BLaER1 treated with 17β-estradiol and CSF1 and Interleukin-3, amounts not matched to agents 10 nM and 100 nM (cell line): Measurements from ENCODE around the gene CA11.
A peak's percentile ranks its signal among the peaks of the same experiment; 100 is the strongest.
"Not testable (repeated sequence)": the region's sequence is repeated elsewhere in the genome, so short reads cannot be mapped to it uniquely, and the experiment has no call there.

Source experiments
- H3K27ac ChIP-seq, 11 experiments: shearing (Covaris generic); formaldehyde crosslinking; 2 replicates each; pipeline ENCODE4 v1.8.1; 2022
- H3K27me3 ChIP-seq, 11 experiments: shearing (Covaris generic); formaldehyde crosslinking; 2 replicates each; pipeline ENCODE4 v1.8.1; 2022
- H3K36me3 ChIP-seq, 11 experiments: shearing (Covaris generic); formaldehyde crosslinking; 2 replicates each; pipeline ENCODE4 v1.8.1; 2022
- H3K4me1 ChIP-seq, 10 experiments: shearing (Covaris generic); formaldehyde crosslinking; 2 replicates each; pipeline ENCODE4 v1.8.1; 2022
- H3K4me2 ChIP-seq, 11 experiments: shearing (Covaris generic); formaldehyde crosslinking; 2 replicates each; pipeline ENCODE4 v1.8.1; 2022
- H3K4me3 ChIP-seq, 10 experiments: shearing (Covaris generic); formaldehyde crosslinking; 2 replicates each; pipeline ENCODE4 v1.8.1; 2022
- H3K9ac ChIP-seq, 11 experiments: shearing (Covaris generic); formaldehyde crosslinking; 2 replicates each; pipeline ENCODE4 v1.8.1; 2022
- H3K9me3 ChIP-seq, 11 experiments: shearing (Covaris generic); formaldehyde crosslinking; replicated peaks in 1 of 11; 2 replicates each; pipeline ENCODE4 v1.8.1; 2022
- H4K20me1 ChIP-seq, 11 experiments: shearing (Covaris generic); formaldehyde crosslinking; 2 replicates each; pipeline ENCODE4 v1.8.1; 2022
- Cebpa-rat ChIP-seq, 11 experiments: shearing (Covaris generic); IDR thresholded peaks; 2 replicates each; pipeline ENCODE4 v1.8.1; 2022

CA11 gene

DNA sequence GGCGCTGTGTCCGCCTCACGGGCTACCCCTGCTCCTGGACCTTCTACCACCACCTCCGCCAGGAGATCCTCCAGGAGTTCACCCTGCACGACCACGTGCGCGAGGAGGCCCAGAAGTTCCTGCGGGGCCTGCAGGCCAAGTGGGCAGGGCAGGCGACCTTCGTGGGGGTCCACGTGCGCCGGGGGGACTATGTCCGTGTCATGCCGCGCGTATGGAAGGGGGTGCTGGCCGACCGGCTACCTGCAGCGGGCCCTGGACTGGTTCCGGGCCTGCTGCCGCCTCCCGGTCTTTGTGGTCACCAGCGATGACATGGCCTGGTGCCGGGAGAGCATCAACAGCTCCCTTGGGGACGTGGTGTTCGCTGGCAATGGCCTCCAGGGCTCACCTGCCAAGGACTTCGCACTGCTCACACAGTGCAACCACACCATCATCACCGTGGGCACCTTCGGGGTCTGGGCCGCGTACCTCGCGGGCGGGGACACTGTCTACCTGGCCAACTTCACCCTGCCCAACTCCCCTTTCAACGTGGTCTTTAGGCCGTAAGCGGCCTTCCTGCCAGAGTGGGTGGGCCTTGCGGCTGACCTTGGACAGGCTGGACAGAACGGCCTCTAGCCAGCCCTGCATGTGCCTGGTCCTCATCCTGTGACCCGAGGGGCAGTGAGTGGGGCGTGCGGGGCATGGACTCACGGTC lies 34.6 kb upstream of the CA11 start:
- no peak for TF ChIP-seq Cebpa-rat (IDR thresholded peaks at IDR 0.05)

DNA sequence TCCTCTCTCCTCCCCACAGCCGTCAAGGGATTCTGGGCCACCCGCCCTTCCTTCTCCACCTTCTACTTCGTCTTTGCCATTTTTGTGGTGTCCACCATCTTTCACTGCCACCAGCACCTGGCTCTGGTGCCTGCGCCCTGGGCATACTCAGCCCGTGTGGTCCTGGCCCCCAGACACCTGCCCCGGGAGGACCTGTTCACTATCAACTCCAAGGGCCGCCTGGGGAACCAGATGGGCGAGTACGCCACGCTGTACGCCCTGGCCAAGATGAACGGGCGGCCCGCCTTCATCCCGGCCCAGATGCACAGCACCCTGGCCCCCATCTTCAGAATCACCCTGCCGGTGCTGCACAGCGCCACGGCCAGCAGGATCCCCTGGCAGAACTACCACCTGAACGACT lies 34.0 kb upstream of the CA11 start:
- H3K4me2 ChIP-seq = peak overlapping the region; percentile 80 to 98 (median 92); a peak in 20 of 22 replicates
- H3K27ac ChIP-seq = peak overlapping the region in 1 of 11 experiments; percentile 79; a peak in 1 of 22 replicates
- peaks cover 38 to 79% (median 61%) of the 10 kb centered on the region in 10 experiments for H3K4me1 ChIP-seq
- not testable (repeated sequence) for H3K4me3 ChIP-seq, H4K20me1 ChIP-seq, H3K36me3 ChIP-seq, H3K27me3 ChIP-seq, H3K9me3 ChIP-seq, H3K9ac ChIP-seq

More for the DNA sequence above, 34.6 kb upstream of the CA11 start:
- Histone ChIP-seq H3K4me3 (peak overlapping the region in 2 of 10 experiments; percentile 15 to 19; a peak in 2 of 20 replicates), H4K20me1 (no peaks in the 10 kb centered on the region; a peak in 1 of 22 replicates), H3K9ac (peak overlapping the region; percentile 20 to 65 (median 52); a peak in 16 of 22 replicates), H3K9me3 (no peaks in the 10 kb centered on the region), H3K4me2 (peak overlapping the region; percentile 80 to 98 (median 92)), H3K27me3 (no peaks in the 10 kb centered on the region), H3K4me1 (peaks cover 32 to 79% (median 60%) of the 10 kb centered on the region in 10 experiments), H3K36me3 (no peaks in the 10 kb centered on the region), H3K27ac (peak overlapping the region; percentile 52 to 79 (median 65); a peak in 20 of 22 replicates)

DNA sequence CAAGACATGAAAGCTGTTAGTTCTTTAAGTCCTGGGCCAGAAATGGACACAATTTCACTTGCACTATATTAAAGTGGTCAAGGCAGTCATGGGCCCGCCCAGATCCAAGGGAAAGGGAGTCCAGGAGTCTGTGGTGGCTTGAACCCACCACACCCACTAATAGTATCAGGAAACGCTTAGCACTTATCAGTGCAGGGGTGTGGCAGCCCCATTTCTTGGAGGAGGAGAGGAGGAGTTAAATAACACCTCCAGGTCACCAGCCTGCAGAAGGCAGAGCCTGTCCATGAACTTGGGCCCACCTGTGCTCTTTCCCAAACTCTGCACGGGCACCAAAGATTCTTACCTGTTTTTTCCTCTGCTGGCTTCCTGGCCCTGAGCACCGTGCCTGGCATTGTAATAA lies 32.2 kb upstream of the CA11 start:
- no peak overlapping the region for H3K27ac ChIP-seq
- H3K27me3 ChIP-seq = no peaks in the 10 kb centered on the region
- H3K36me3 ChIP-seq = no peaks in the 10 kb centered on the region
- H3K9me3 ChIP-seq = no peaks in the 10 kb centered on the region
- no peak for TF ChIP-seq Cebpa-rat (IDR thresholded peaks at IDR 0.05)
- H3K4me3 ChIP-seq = no peak overlapping the region
- peaks cover 36 to 74% (median 59%) of the 10 kb centered on the region in 10 experiments for H3K4me1 ChIP-seq
- no peaks in the 10 kb centered on the region; a peak in 1 of 22 replicates for H4K20me1 ChIP-seq
- no peak overlapping the region for H3K9ac ChIP-seq
- H3K4me2 ChIP-seq = peak overlapping the region in 8 of 11 experiments; percentile 3 to 51 (median 30); a peak in 9 of 22 replicates

- Histone ChIP-seq H3K27me3 (no peaks in the 10 kb centered on the region), H3K9me3 (no peaks in the 10 kb centered on the region), H4K20me1 (no peaks in the 10 kb centered on the region; a peak in 1 of 22 replicates), H3K27ac (no peak overlapping the region), H3K4me1 (peaks cover 29 to 67% (median 48%) of the 10 kb centered on the region in 10 experiments), H3K36me3 (no peaks in the 10 kb centered on the region), H3K4me2 (no peak overlapping the region; a peak in 1 of 22 replicates), H3K9ac (no peak overlapping the region; a peak in 1 of 22 replicates), H3K4me3 (no peak overlapping the region)
- TF ChIP-seq Cebpa-rat (IDR thresholded peaks at IDR 0.05) = peak in 1 of 11 experiments; percentile 29; a peak in 1 of 22 replicates
These were observed 30.9 kb upstream of the CA11 start for GRCh38 chr19:48676887-48677286.

- peaks cover 25 to 64% (median 45%) of the 10 kb centered on the region in 10 experiments for H3K4me1 ChIP-seq
- no peaks in the 10 kb centered on the region for H3K9me3 ChIP-seq
- no peak overlapping the region; a peak in 1 of 22 replicates for H3K4me2 ChIP-seq
- H3K4me3 ChIP-seq = no peak overlapping the region
- no peaks in the 10 kb centered on the region for H3K36me3 ChIP-seq
- H3K27ac ChIP-seq = no peak overlapping the region
- no peak overlapping the region; a peak in 1 of 22 replicates for H3K9ac ChIP-seq
- H4K20me1 ChIP-seq = no peaks in the 10 kb centered on the region; a peak in 1 of 22 replicates
- no peaks in the 10 kb centered on the region for H3K27me3 ChIP-seq
- no peak for TF ChIP-seq Cebpa-rat (IDR thresholded peaks at IDR 0.05)
These were observed 30.5 kb upstream of the CA11 start for GRCh38 chr19:48676487-48676886.

GRCh38 chr19:48674921-48675824 lies 29.2 kb upstream of the CA11 start:
- Histone ChIP-seq H3K4me3 (no peak overlapping the region), H3K27ac (peak overlapping the region in 10 of 11 experiments; percentile 5 to 54 (median 31); a peak in 15 of 22 replicates), H3K36me3 (no peaks in the 10 kb centered on the region), H3K4me2 (peak overlapping the region; percentile 6 to 77 (median 45); a peak in 21 of 22 replicates), H3K27me3 (no peaks in the 10 kb centered on the region), H4K20me1 (no peaks in the 10 kb centered on the region), H3K4me1 (peaks cover 12 to 50% (median 32%) of the 10 kb centered on the region in 10 experiments), H3K9ac (peak overlapping the region in 7 of 11 experiments; percentile 10 to 54 (median 41); a peak in 10 of 22 replicates), H3K9me3 (no peaks in the 10 kb centered on the region)
- no peak for TF ChIP-seq Cebpa-rat (IDR thresholded peaks at IDR 0.05)

DNA sequence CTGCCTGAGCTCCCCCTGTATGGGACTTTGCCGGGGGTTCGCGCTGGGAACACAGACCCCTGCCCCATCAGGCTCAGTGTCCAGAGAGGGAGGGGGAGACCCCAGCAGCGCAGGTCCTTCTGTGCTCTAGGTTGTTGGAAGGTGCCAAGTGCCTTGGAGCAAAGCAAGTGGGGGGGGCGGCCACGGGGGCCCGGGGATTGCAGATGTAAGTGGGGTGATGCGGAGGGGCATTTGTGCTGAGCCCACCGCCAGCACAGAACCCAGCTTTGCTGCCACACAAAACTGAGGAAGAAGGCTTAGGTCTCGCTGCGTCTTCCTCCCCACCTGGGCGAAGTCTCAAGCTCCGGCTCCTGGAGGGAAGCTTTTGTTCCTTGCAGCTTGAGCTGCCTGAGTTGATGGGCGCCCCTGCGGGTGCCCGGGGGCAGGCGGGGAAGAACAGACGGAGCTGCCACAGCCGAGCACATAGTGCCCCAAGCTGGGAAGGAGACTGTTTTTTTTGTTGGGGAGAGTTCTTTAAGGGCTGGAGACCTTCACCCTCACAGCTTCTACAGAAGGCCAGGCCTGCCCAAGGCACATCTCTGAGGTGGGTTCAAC lies 28.3 kb upstream of the CA11 start:
- Histone ChIP-seq H3K9ac (peak overlapping the region in 2 of 11 experiments; percentile 42 to 53; a peak in 2 of 22 replicates), H3K4me2 (peak overlapping the region in 9 of 11 experiments; percentile 6 to 77 (median 45); a peak in 13 of 22 replicates), H3K4me1 (peaks cover 12 to 42% (median 26%) of the 10 kb centered on the region in 10 experiments; a peak in 19 of 20 replicates), H3K9me3 (no peaks in the 10 kb centered on the region), H3K27me3 (no peaks in the 10 kb centered on the region), H3K36me3 (no peaks in the 10 kb centered on the region), H3K27ac (peak overlapping the region in 8 of 11 experiments; percentile 5 to 54 (median 40); a peak in 8 of 22 replicates), H4K20me1 (no peaks in the 10 kb centered on the region), H3K4me3 (no peak overlapping the region)
- TF ChIP-seq Cebpa-rat (IDR thresholded peaks at IDR 0.05) = no peak

DNA sequence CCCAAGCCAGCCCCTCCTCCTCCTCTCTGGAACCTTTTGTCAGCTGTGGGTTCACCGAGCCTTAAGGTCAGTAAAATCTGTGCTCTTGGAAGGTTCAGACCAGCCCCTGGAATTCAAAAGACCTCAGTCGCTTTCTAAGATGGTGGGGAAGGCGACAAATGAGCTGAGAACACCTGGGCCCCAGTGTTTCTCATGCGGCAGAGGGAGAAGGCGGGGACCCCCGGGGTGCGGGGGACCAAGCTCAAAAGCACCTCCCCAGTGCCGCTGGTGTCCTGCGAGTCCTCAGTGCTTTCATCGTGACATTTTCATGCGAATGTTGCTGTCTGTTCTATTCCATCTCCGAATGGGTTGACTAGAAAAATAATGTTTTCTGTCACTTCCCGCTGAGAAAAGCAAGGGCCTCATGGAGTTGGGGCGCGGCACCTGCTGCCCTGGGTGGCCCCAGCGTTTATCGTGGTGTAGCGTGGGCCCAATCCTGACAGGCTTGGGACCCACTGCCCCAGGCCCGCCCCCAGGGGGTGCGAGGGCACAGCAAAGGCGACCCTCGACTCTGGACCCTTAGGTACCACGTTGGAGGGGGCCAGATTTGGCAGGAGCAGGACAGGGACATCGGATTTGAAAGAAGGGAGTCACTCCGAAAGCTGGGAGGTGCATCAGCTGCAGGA lies 27.6 kb upstream of the CA11 start:
- Histone ChIP-seq H3K27ac (peak overlapping the region in 1 of 11 experiments; percentile 12; a peak in 1 of 22 replicates), H3K4me3 (no peak overlapping the region), H4K20me1 (no peaks in the 10 kb centered on the region), H3K4me2 (no peak overlapping the region), H3K4me1 (peaks cover 12 to 35% (median 24%) of the 10 kb centered on the region in 10 experiments; a peak in 19 of 20 replicates), H3K9ac (no peak overlapping the region; a peak in 1 of 22 replicates), H3K9me3 (no peaks in the 10 kb centered on the region), H3K36me3 (no peaks in the 10 kb centered on the region), H3K27me3 (no peaks in the 10 kb centered on the region)
- no peak for TF ChIP-seq Cebpa-rat (IDR thresholded peaks at IDR 0.05)
